GM18498 (cell line): ENCODE results near the gene KRTAP5-4.
A peak's percentile ranks its signal among the peaks of the same experiment; 100 is the strongest.
"Not testable (repeated sequence)": the region's sequence is repeated elsewhere in the genome, so short reads cannot be mapped to it uniquely, and the experiment has no call there.

Source experiments
- ATAC-seq: cut with Tn5 transposase; IDR thresholded peaks from one replicate; pipeline ENCODE4 v1.9.1; 2021; ENCODE audit warnings: mild to moderate bottlenecking, moderate library complexity; ENCODE audit not compliant: unreplicated experiment

The KRTAP5-4 gene

GRCh38 chr11:1639102-1639620 is 17.2 kb upstream of the KRTAP5-4 start:
- no peak for ATAC-seq

GRCh38 chr11:1638344-1638743 is 16.4 kb upstream of the KRTAP5-4 start:
- no peak for ATAC-seq

GRCh38 chr11:1637628-1638027 is 15.7 kb upstream of the KRTAP5-4 start:
- no peak for ATAC-seq

- no peak for ATAC-seq
These were observed 14.5 kb upstream of the KRTAP5-4 start for GRCh38 chr11:1636291-1636950.

- ATAC-seq, result no peak
These were observed 11.9 kb upstream of the KRTAP5-4 start for GRCh38 chr11:1633864-1634263.

GRCh38 chr11:1632053-1632714 is 10.2 kb upstream of the KRTAP5-4 start:
- ATAC-seq, result no peak

- ATAC-seq, result no peak
These were observed 9.2 kb upstream of the KRTAP5-4 start for GRCh38 chr11:1631066-1631568.

- no peak for ATAC-seq
These were observed 8.3 kb upstream of the KRTAP5-4 start for GRCh38 chr11:1630271-1630670.

- ATAC-seq, result no peak
These were observed 7.6 kb upstream of the KRTAP5-4 start, which contains the start of gene KRTAP5-5 for GRCh38 chr11:1629326-1630185. Gene KRTAP5-5, plus strand, starts transcription at chr11:1629775. Its CDS starts 66 bp downstream, at chr11:1629841.

GRCh38 chr11:1628506-1629325 is 6.8 kb upstream of the KRTAP5-4 start:
- ATAC-seq, result no peak

GRCh38 chr11:1625541-1625940 is 3.6 kb upstream of the KRTAP5-4 start:
- no peak for ATAC-seq

- no peak for ATAC-seq
These were observed 2.7 kb upstream of the KRTAP5-4 start for GRCh38 chr11:1624621-1625020.

- no peak for ATAC-seq
These were observed 1.8 kb upstream of the KRTAP5-4 start for GRCh38 chr11:1623716-1624115.

GRCh38 chr11:1619449-1619848 is 2.5 kb downstream of the KRTAP5-4 start:
- ATAC-seq, result no peak

GRCh38 chr11:1618231-1618630 is 3.7 kb downstream of the KRTAP5-4 start:
- no peak for ATAC-seq

GRCh38 chr11:1608363-1608762 is 13.6 kb downstream of the KRTAP5-4 start, which contains the start of gene KRTAP5-3:
Gene KRTAP5-3, minus strand, starts transcription at chr11:1608463. Its CDS starts 78 bp downstream, at chr11:1608385.
- ATAC-seq, result no peak

- ATAC-seq, result not testable (repeated sequence)
These were observed 14.0 kb downstream of the KRTAP5-4 start for GRCh38 chr11:1607901-1608300.

GRCh38 chr11:1607156-1607845 is 14.6 kb downstream of the KRTAP5-4 start:
- not testable (repeated sequence) for ATAC-seq

GRCh38 chr11:1605923-1606322 is 16.0 kb downstream of the KRTAP5-4 start:
- peak; percentile 91 for ATAC-seq

- no peak for ATAC-seq
These were observed 17.2 kb downstream of the KRTAP5-4 start for GRCh38 chr11:1604711-1605110.
